Measurements from ENCODE around the gene PPP3CA.

- TF ChIP-seq POLR2A (IDR thresholded peaks at IDR 0.05) = no peak
- TF ChIP-seq CTCF (IDR thresholded peaks at IDR 0.05) = no peak
These were observed 19.2 kb downstream of the PPP3CA start for GRCh38 chr4:101328063-101328602.

Data from Peyer's patch (tissue), 4 donors.